Liver (tissue), 3 donors: ENCODE results near the gene OTOF.

Experiments used
- CTCF ChIP-seq: fragments of 150-350 bp; IDR thresholded peaks from 2 replicates; pipeline ENCODE4 v1.5.1; 2017; ENCODE audit warnings: improper control_type of control experiment, low read depth, low read length; ENCODE audit not compliant: missing input control
- JUND ChIP-seq, 2 donors: IDR thresholded peaks; 2 replicates each; pipeline ENCODE4 v1.6.1; 2016; ENCODE audit warnings: antibody characterized with exemption in 2 of 2
- MAX ChIP-seq: IDR thresholded peaks from 2 replicates; pipeline ENCODE4 v1.6.1; 2016; ENCODE audit warnings: antibody characterized with exemption
- RAD21 ChIP-seq, 2 donors: IDR thresholded peaks; 2 replicates each; pipeline ENCODE4 v1.6.1; 2016; ENCODE audit warnings: antibody characterized with exemption in 2 of 2, mild to moderate bottlenecking in 2 of 2
- RXRA ChIP-seq, 2 donors: IDR thresholded peaks; 2 replicates each; pipeline ENCODE4 v1.6.1; 2017 to 2018; ENCODE audit warnings: antibody characterized with exemption in 2 of 2, mild to moderate bottlenecking in 1 of 2
- TAF1 ChIP-seq: conservative IDR thresholded peaks from 2 replicates; pipeline ENCODE4 v1.6.1; 2016; ENCODE audit warnings: antibody characterized with exemption, mild to moderate bottlenecking
- donor health status: healthy.
- donor health status: healthy.

GRCh38 chr2:26494199-26494598 is 16.3 kb upstream of the OTOF start:
- TF ChIP-seq CTCF, result no peak
- no peak for TF ChIP-seq MAX
- no peak for TF ChIP-seq JUND (IDR thresholded peaks at IDR 0.05)
- TF ChIP-seq TAF1, result no peak
- no peak for TF ChIP-seq RAD21 (IDR thresholded peaks at IDR 0.05)
- TF ChIP-seq RXRA (IDR thresholded peaks at IDR 0.05), result no peak
